ENCODE results near the gene ZBTB44.

The ZBTB44 gene

GRCh38 chr11:130315354-130315970 is 745 bp upstream of the ZBTB44 start:
- no peaks in the 10 kb centered on the region for H3K27me3 ChIP-seq
- no peaks in the 10 kb centered on the region for H3K36me3 ChIP-seq
- H3K9me3 ChIP-seq = no peaks in the 10 kb centered on the region
- TF ChIP-seq CTCF (IDR thresholded peaks at IDR 0.05; ENCODE audit: low read depth, low read length) = no peak
- H3K4me1 ChIP-seq = peaks cover 4% of the 10 kb centered on the region; the same call in 1 of the 2 replicates
- no peak for DNase-seq
- H3K4me3 ChIP-seq (ENCODE audit: low read depth, low read length) = peak overlapping the region; percentile 49

- no peak for DNase-seq
- Histone ChIP-seq H3K36me3 (no peaks in the 10 kb centered on the region), H3K27me3 (no peaks in the 10 kb centered on the region), H3K4me3 (ENCODE audit: low read depth, low read length) (peak overlapping the region; percentile 78), H3K9me3 (no peaks in the 10 kb centered on the region), H3K4me1 (peaks cover 4% of the 10 kb centered on the region; the same call in 1 of the 2 replicates)
- no peak for TF ChIP-seq CTCF (IDR thresholded peaks at IDR 0.05; ENCODE audit: low read depth, low read length)
Observed at GRCh38 chr11:130314184-130314749, 450 bp downstream of the ZBTB44 start.

- TF ChIP-seq CTCF (IDR thresholded peaks at IDR 0.05; ENCODE audit: low read depth, low read length) = no peak
- Histone ChIP-seq H3K9me3 (no peaks in the 10 kb centered on the region), H3K4me3 (ENCODE audit: low read depth, low read length) (peak overlapping the region; percentile 78), H3K4me1 (peaks cover 4% of the 10 kb centered on the region; the same call in 1 of the 2 replicates), H3K27me3 (no peaks in the 10 kb centered on the region), H3K36me3 (no peaks in the 10 kb centered on the region)
- no peak for DNase-seq
Observed at GRCh38 chr11:130313383-130314183, 1.1 kb downstream of the ZBTB44 start.

- no peaks in the 10 kb centered on the region for H3K27me3 ChIP-seq
- no peak for DNase-seq
- H3K36me3 ChIP-seq = no peaks in the 10 kb centered on the region
- no peak for TF ChIP-seq CTCF (IDR thresholded peaks at IDR 0.05; ENCODE audit: low read depth, low read length)
- peaks cover 4% of the 10 kb centered on the region; the same call in 1 of the 2 replicates for H3K4me1 ChIP-seq
- H3K9me3 ChIP-seq = no peaks in the 10 kb centered on the region
- no peak overlapping the region for H3K4me3 ChIP-seq (ENCODE audit: low read depth, low read length)
Observed at GRCh38 chr11:130312046-130312445, 2.7 kb downstream of the ZBTB44 start.

GRCh38 chr11:130310622-130311021 is 4.1 kb downstream of the ZBTB44 start:
- Histone ChIP-seq H3K4me3 (ENCODE audit: low read depth, low read length) (no peak overlapping the region), H3K27me3 (no peaks in the 10 kb centered on the region), H3K9me3 (no peaks in the 10 kb centered on the region), H3K36me3 (no peaks in the 10 kb centered on the region), H3K4me1 (peaks cover 4% of the 10 kb centered on the region; the same call in 1 of the 2 replicates)
- no peak for DNase-seq
- no peak for TF ChIP-seq CTCF (IDR thresholded peaks at IDR 0.05; ENCODE audit: low read depth, low read length)

Measured in BE2C (cell line).